Activated CD4-positive, alpha-beta T cell treated with anti-CD3 and anti-CD28 coated beads, Interleukin-2, amount 10 ng/mL, durations not matched to agents 7 days and 5 days (primary cell): ENCODE data around the gene CCNK. TPM values are rescaled to one million over a fixed set of nuclear protein-coding genes. Genes with fewer than 3 reads are reported as not detected.

Source experiments
- CTCF ChIA-PET: fragments of 350-600 bp; sonication (Branson Sonifier 250); formaldehyde crosslinking; loops from one replicate; lab custom pipeline; 2021; ENCODE audit warnings: antibody characterized with exemption; lab: Charles Lee
- POLR2A ChIA-PET: fragments of 350-600 bp; sonication (Branson Sonifier 250); formaldehyde crosslinking; loops from one replicate; lab custom pipeline; 2021; ENCODE audit warnings: antibody characterized with exemption; lab: Charles Lee
- DNase-seq: peaks from one replicate; pipeline ENCODE4 v3.0.0-alpha.2; 2020
- H3K27ac Mint-ChIP-seq: one replicate; pipeline ENCODE4 v1.8.0; 2021; ENCODE audit warnings: mild to moderate bottlenecking, moderate library complexity, mixed read lengths
- H3K27me3 Mint-ChIP-seq: one replicate; pipeline ENCODE4 v1.8.0; 2021; ENCODE audit warnings: mixed read lengths
- H3K36me3 Mint-ChIP-seq: one replicate; pipeline ENCODE4 v1.8.0; 2021; ENCODE audit warnings: low read depth, mixed read lengths
- H3K4me1 Mint-ChIP-seq: one replicate; pipeline ENCODE4 v1.8.0; 2021; ENCODE audit warnings: mixed read lengths
- H3K4me3 Mint-ChIP-seq: one replicate; pipeline ENCODE4 v1.8.0; 2021; ENCODE audit warnings: mild to moderate bottlenecking, moderate library complexity, mixed read lengths
- H3K9me3 Mint-ChIP-seq: one replicate; pipeline ENCODE4 v1.8.0; 2021; ENCODE audit warnings: mixed read lengths
- total RNA-seq, 2 experiments: library from RNA; stranded (reverse); gene quantifications; one replicate each; pipeline ENCODE4 v1.2.3, GENCODE V29; 2021

The CCNK gene
- total RNA-seq, 2 experiments from 2014 or later: 85.5 to 86.8 TPM

DNA sequence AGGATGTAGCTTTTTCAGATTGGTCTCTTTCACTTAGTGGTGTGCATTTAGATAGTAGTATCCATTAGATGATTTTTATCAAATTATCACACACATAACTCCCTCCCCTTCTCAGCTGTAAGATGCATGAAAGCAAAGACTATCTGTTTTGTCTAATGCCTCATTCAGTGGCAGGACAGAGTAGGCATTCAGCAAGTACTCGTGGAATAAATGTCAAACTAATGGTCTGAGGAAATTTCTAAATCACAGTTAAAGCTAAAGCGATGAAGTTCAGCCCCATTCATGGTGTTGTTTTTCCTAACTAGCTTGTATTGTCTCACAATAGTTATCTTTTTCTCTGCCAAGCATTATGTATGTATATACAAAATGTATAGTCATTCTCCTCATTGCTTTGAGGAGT, 16.1 kb downstream of the CCNK start:
- Mint-ChIP-seq H3K27me3 (no peaks in the 10 kb centered on the region), H3K27ac (no peak overlapping the region), H3K4me1 (peaks cover 5% of the 10 kb centered on the region), H3K36me3 (peaks cover 43% of the 10 kb centered on the region), H3K4me3 (no peak overlapping the region), H3K9me3 (no peaks in the 10 kb centered on the region)
- DNase-seq: no peak
- ChIA-PET CTCF (interaction anchor here (0.6 kb wide), 1 partner anchor 112 kb away, joined by 3 read pairs; no protein-coding TSS in a partner anchor), POLR2A (no interaction called here)

GRCh38 chr14:99497894-99498293, 16.7 kb downstream of the CCNK start:
- no peak for DNase-seq
- Mint-ChIP-seq H3K9me3 (no peaks in the 10 kb centered on the region), H3K4me1 (peaks cover 5% of the 10 kb centered on the region), H3K27me3 (no peaks in the 10 kb centered on the region), H3K27ac (no peak overlapping the region), H3K4me3 (no peak overlapping the region), H3K36me3 (peaks cover 47% of the 10 kb centered on the region)
- ChIA-PET POLR2A (no interaction called here), CTCF (interaction anchor here (0.6 kb wide), 1 partner anchor 112 kb away, joined by 3 read pairs; no protein-coding TSS in a partner anchor)

DNA sequence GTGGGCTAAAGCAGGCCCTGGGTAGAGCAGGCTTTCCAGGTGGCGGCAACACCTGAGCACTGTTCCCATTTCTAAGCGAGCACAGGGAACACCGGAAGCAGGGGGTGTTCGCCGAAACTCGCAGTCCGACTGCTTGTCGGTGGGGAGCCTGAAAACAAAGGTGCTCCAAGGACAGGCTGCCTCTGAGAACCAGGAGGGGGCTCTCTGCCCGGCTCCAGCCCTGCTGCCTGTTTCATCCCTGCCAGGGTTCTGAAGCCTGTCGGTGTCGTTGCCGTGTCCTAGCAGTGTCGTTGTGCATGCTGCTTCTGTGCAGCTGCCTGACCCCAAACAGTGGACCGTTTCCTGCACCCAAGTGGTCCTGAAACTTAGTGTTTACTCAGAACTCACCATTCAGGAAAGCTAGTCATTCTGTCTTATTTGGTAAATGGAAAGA, 21.8 kb downstream of the CCNK start:
- CTCF ChIA-PET: no interaction called here
- Mint-ChIP-seq H3K27me3 (no peaks in the 10 kb centered on the region), H3K27ac (no peak overlapping the region), H3K36me3 (peaks cover 61% of the 10 kb centered on the region), H3K4me3 (no peak overlapping the region), H3K4me1 (peaks cover 2% of the 10 kb centered on the region), H3K9me3 (no peaks in the 10 kb centered on the region)
- POLR2A ChIA-PET: no interaction called here
- DNase-seq: no peak

GRCh38 chr14:99503848-99504453, 22.7 kb downstream of the CCNK start:
- H3K9me3 Mint-ChIP-seq: no peaks in the 10 kb centered on the region
- no peak overlapping the region for H3K27ac Mint-ChIP-seq
- H3K36me3 Mint-ChIP-seq: peaks cover 61% of the 10 kb centered on the region
- H3K4me1 Mint-ChIP-seq: peaks cover 2% of the 10 kb centered on the region
- ChIA-PET POLR2A (no interaction called here), CTCF (interaction anchor here (0.7 kb wide), 2 partner anchors 13 to 557 kb away, joined by 3 read pairs; no protein-coding TSS in a partner anchor)
- H3K27me3 Mint-ChIP-seq: no peaks in the 10 kb centered on the region
- no peak overlapping the region for H3K4me3 Mint-ChIP-seq
- no peak for DNase-seq

GRCh38 chr14:99505089-99505488, 23.9 kb downstream of the CCNK start:
- POLR2A ChIA-PET: no interaction called here
- Mint-ChIP-seq H3K27ac (no peak overlapping the region), H3K36me3 (peaks cover 69% of the 10 kb centered on the region), H3K4me1 (peaks cover 2% of the 10 kb centered on the region), H3K9me3 (no peaks in the 10 kb centered on the region), H3K4me3 (no peak overlapping the region), H3K27me3 (no peaks in the 10 kb centered on the region)
- CTCF ChIA-PET: interaction anchor here (0.7 kb wide), 1 partner anchor 12 kb away, joined by 3 read pairs; no protein-coding TSS in a partner anchor
- no peak for DNase-seq

DNA sequence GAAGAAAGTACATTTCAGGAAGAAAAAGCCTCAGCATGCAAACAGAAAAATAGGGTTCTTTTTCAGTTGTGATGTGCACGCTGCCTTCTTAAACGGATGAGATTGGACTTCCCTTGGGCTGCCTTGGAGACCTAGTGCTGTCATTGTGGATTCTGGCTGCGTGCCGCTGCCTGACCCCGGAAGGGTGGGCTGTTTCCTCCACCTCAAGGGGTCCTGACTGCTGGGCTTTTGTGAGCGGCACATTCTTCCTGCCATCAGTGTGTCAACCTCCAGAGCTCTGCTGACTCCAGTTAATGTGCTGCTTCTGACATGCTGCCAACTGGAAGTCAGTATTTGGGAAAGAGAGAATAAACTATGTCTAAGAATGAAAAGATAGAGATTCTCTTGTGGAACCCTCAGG, 25.1 kb downstream of the CCNK start:
- ChIA-PET CTCF (interaction anchor here (0.6 kb wide), 1 partner anchor 13 kb away, joined by 3 read pairs; no protein-coding TSS in a partner anchor), POLR2A (no interaction called here)
- peaks cover 62% of the 10 kb centered on the region for H3K36me3 Mint-ChIP-seq
- H3K27ac Mint-ChIP-seq: no peak overlapping the region
- no peak for DNase-seq
- peaks cover 2% of the 10 kb centered on the region for H3K4me1 Mint-ChIP-seq
- H3K4me3 Mint-ChIP-seq: no peak overlapping the region
- H3K27me3 Mint-ChIP-seq: no peaks in the 10 kb centered on the region
- H3K9me3 Mint-ChIP-seq: no peaks in the 10 kb centered on the region

DNA sequence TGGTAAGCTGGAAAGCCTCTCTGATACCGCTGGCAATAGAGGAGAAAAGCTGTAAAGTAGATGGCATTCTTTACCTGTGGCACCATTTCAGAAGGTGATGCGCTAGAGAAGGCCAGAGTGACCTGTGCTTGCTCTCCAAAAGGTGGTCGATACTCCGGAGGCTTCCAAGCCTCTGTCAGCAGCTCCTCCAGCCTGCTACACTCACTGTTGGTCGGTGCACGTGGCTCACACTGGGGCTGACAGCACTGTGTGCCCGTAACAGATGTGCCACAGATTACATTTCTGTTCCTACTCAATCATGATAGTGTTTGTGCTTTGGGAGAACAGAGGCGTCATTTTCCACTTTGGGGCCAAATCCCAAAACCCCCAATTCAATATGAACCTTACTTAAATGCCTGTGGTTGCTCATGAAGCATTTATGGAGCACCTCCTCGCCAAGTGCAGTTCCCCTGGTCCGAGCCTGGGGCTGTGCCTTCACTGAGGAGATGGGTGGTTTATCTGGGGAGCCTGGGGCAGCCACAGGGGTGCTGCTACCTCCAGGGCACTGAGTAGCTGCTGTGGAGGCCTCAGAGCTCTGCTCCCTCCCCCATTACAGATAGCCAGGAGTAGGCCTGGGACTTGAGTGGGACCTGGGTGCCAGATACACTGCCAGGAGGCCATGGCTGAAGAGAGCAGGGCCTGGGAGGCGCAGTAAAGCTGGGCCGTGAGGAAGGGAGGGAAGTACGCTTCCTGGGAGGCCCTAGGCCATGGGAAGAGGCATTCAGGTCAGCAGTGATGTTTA, 26.8 kb downstream of the CCNK start:
- Mint-ChIP-seq H3K27me3 (no peaks in the 10 kb centered on the region), H3K27ac (no peak overlapping the region), H3K4me1 (peaks cover 2% of the 10 kb centered on the region), H3K9me3 (no peaks in the 10 kb centered on the region), H3K36me3 (peaks cover 50% of the 10 kb centered on the region), H3K4me3 (no peak overlapping the region)
- ChIA-PET POLR2A (no interaction called here), CTCF (no interaction called here)
- no peak for DNase-seq

GRCh38 chr14:99508896-99509629, 27.9 kb downstream of the CCNK start:
- H3K27me3 Mint-ChIP-seq: no peaks in the 10 kb centered on the region
- no peak for DNase-seq
- H3K4me1 Mint-ChIP-seq: no peaks in the 10 kb centered on the region
- CTCF ChIA-PET: no interaction called here
- no peak overlapping the region for H3K4me3 Mint-ChIP-seq
- POLR2A ChIA-PET: no interaction called here
- no peak overlapping the region for H3K27ac Mint-ChIP-seq
- peaks cover 42% of the 10 kb centered on the region for H3K36me3 Mint-ChIP-seq
- H3K9me3 Mint-ChIP-seq: no peaks in the 10 kb centered on the region

DNA sequence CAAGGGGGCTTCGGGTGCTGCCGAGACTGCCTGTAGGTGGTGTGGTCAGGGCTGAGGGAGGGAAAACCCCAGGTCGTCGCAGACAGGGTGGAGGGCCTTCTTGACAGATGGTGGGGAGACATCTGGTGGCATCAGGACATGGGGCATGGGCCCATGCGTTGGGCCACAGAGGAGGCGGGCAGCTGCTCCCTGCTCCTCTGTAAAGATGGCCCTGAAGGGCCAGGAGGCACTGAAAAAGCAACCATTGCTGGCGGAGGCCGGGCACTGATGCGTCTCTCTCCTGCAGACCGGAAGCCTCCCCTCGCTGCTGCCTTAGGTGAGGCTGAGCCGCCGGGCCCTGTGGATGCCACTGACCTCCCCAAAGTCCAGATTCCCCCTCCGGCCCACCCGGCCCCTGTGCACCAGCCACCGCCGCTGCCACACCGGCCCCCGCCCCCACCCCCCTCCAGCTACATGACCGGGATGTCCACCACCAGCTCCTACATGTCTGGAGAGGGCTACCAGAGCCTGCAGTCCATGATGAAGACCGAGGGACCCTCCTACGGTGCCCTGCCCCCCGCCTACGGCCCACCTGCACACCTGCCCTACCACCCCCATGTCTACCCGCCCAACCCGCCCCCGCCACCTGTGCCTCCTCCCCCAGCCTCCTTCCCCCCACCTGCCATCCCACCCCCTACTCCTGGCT, 28.8 kb downstream of the CCNK start:
- no peak for DNase-seq
- H3K4me1 Mint-ChIP-seq: no peaks in the 10 kb centered on the region
- POLR2A ChIA-PET: no interaction called here
- no peaks in the 10 kb centered on the region for H3K9me3 Mint-ChIP-seq
- CTCF ChIA-PET: no interaction called here
- no peak overlapping the region for H3K27ac Mint-ChIP-seq
- H3K27me3 Mint-ChIP-seq: no peaks in the 10 kb centered on the region
- peaks cover 35% of the 10 kb centered on the region for H3K36me3 Mint-ChIP-seq
- no peak overlapping the region for H3K4me3 Mint-ChIP-seq

DNA sequence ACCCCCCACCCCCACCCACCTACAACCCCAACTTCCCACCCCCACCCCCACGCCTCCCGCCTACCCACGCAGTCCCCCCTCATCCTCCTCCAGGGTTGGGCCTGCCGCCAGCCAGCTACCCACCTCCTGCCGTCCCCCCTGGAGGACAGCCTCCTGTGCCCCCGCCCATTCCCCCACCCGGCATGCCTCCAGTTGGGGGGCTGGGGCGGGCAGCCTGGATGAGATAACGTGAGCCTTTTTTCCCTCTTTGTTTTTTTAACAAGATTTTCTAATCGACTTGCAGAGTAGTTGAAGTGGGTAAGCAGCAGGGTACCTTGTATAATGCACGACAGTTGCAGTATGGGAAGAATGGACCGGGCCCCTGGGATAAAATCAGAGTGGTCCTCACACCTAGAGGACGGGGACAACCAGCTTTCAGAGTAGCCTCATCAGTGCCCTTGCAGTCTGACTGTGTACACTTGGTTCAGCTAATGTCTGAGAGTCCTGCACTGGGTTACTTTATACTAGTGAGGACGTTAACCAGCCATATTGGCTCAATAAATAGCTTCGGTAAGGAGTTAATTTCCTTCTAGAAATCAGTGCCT, 29.4 kb downstream of the CCNK start:
- H3K36me3 Mint-ChIP-seq: peaks cover 33% of the 10 kb centered on the region
- no peak overlapping the region for H3K27ac Mint-ChIP-seq
- no peaks in the 10 kb centered on the region for H3K4me1 Mint-ChIP-seq
- H3K27me3 Mint-ChIP-seq: no peaks in the 10 kb centered on the region
- no peaks in the 10 kb centered on the region for H3K9me3 Mint-ChIP-seq
- POLR2A ChIA-PET: no interaction called here
- DNase-seq: no peak
- CTCF ChIA-PET: no interaction called here
- no peak overlapping the region for H3K4me3 Mint-ChIP-seq

GRCh38 chr14:99511421-99512109, 30.4 kb downstream of the CCNK start:
- Mint-ChIP-seq H3K4me3 (no peak overlapping the region), H3K9me3 (no peaks in the 10 kb centered on the region), H3K36me3 (peaks cover 24% of the 10 kb centered on the region), H3K27me3 (no peaks in the 10 kb centered on the region), H3K27ac (no peak overlapping the region), H3K4me1 (no peaks in the 10 kb centered on the region)
- CTCF ChIA-PET: no interaction called here
- DNase-seq: no peak
- POLR2A ChIA-PET: interaction anchor here (0.6 kb wide), 1 partner anchor 1954 kb away, joined by 3 read pairs; no protein-coding TSS in a partner anchor

GRCh38 chr14:99512110-99512449, 30.9 kb downstream of the CCNK start:
- no peak overlapping the region for H3K27ac Mint-ChIP-seq
- ChIA-PET CTCF (no interaction called here), POLR2A (interaction anchor here (0.6 kb wide), 1 partner anchor 1954 kb away, joined by 3 read pairs; no protein-coding TSS in a partner anchor)
- no peaks in the 10 kb centered on the region for H3K27me3 Mint-ChIP-seq
- no peaks in the 10 kb centered on the region for H3K4me1 Mint-ChIP-seq
- DNase-seq: no peak
- H3K9me3 Mint-ChIP-seq: no peaks in the 10 kb centered on the region
- H3K36me3 Mint-ChIP-seq: peaks cover 20% of the 10 kb centered on the region
- no peak overlapping the region for H3K4me3 Mint-ChIP-seq
